Measurements from ENCODE around the gene MAPK6. TPM values are rescaled to one million over a fixed set of nuclear protein-coding genes. Genes with fewer than 3 reads are reported as not detected.

Gene MAPK6
- total RNA-seq, 1 experiment from 2014 or later, result 56.4 TPM

- Histone ChIP-seq H3K4me1 (ENCODE audit: insufficient read depth, low read length, poor library complexity, severe bottlenecking) (peaks cover 13% of the 10 kb centered on the region), H3K9me3 (ENCODE audit: low read depth, low read length, poor library complexity, severe bottlenecking) (no peaks in the 10 kb centered on the region), H3K27me3 (replicated peaks; ENCODE audit: insufficient read depth, low read depth, low read length, poor library complexity) (no peaks in the 10 kb centered on the region), H3K4me3 (ENCODE audit: low read depth, low read length, poor library complexity, severe bottlenecking) (peak overlapping the region; percentile 85), H3K36me3 (ENCODE audit: insufficient read depth, low read length, poor library complexity, severe bottlenecking) (no peaks in the 10 kb centered on the region), H3K27ac (ENCODE audit: low read depth, low read length, poor library complexity, severe bottlenecking) (peak overlapping the region; percentile 91)
- no TSS peak for BruUV-seq (replicated peaks)
- ChIA-PET CTCF (interaction anchor here (0.6 kb wide), 1 partner anchor 146 kb away, joined by 14 read pairs; no protein-coding TSS in a partner anchor), POLR2A (ENCODE audit: low non-redundant PET) (no interaction called here)
- TF ChIP-seq EZH2 (IDR thresholded peaks at IDR 0.05; ENCODE audit: borderline replicate concordance, low read depth, low read length, poor library complexity, severe bottlenecking) (no peak), CTCF (conservative IDR thresholded peaks at IDR 0.05; ENCODE audit: low read depth, low read length) (no peak)
- DNase-seq (ENCODE audit: low spot score), result peak; percentile 84
- intact Hi-C loops (cut with micrococcal nuclease; ENCODE audit: unreplicated experiment), result loop anchor here (5.0 kb wide), 1 partner anchor 46 kb away; no protein-coding TSS in a partner anchor
These were observed 2.2 kb downstream of the MAPK6 start for GRCh38 chr15:52021128-52021671.

GRCh38 chr15:52021892-52022540 lies 3.0 kb downstream of the MAPK6 start:
- no peak for DNase-seq (ENCODE audit: low spot score)
- intact Hi-C loops (cut with micrococcal nuclease; ENCODE audit: unreplicated experiment), result loop anchor here (5.0 kb wide), 1 partner anchor 45 kb away; no protein-coding TSS in a partner anchor
- ChIA-PET POLR2A (ENCODE audit: low non-redundant PET) (no interaction called here), CTCF (no interaction called here)
- Histone ChIP-seq H3K27me3 (replicated peaks; ENCODE audit: insufficient read depth, low read depth, low read length, poor library complexity) (no peaks in the 10 kb centered on the region), H3K9me3 (ENCODE audit: low read depth, low read length, poor library complexity, severe bottlenecking) (no peaks in the 10 kb centered on the region), H3K4me1 (ENCODE audit: insufficient read depth, low read length, poor library complexity, severe bottlenecking) (peaks cover 13% of the 10 kb centered on the region), H3K36me3 (ENCODE audit: insufficient read depth, low read length, poor library complexity, severe bottlenecking) (no peaks in the 10 kb centered on the region), H3K4me3 (ENCODE audit: low read depth, low read length, poor library complexity, severe bottlenecking) (peak overlapping the region; percentile 85), H3K27ac (ENCODE audit: low read depth, low read length, poor library complexity, severe bottlenecking) (peak overlapping the region; percentile 91)
- TF ChIP-seq CTCF (conservative IDR thresholded peaks at IDR 0.05; ENCODE audit: low read depth, low read length), result no peak
- TF ChIP-seq EZH2 (IDR thresholded peaks at IDR 0.05; ENCODE audit: borderline replicate concordance, low read depth, low read length, poor library complexity, severe bottlenecking), result no peak
- BruUV-seq (replicated peaks), result no TSS peak

GRCh38 chr15:52023169-52023922 lies 4.3 kb downstream of the MAPK6 start:
- Histone ChIP-seq H3K4me3 (ENCODE audit: low read depth, low read length, poor library complexity, severe bottlenecking) (no peak overlapping the region), H3K27ac (ENCODE audit: low read depth, low read length, poor library complexity, severe bottlenecking) (peak overlapping the region; percentile 12), H3K36me3 (ENCODE audit: insufficient read depth, low read length, poor library complexity, severe bottlenecking) (no peaks in the 10 kb centered on the region), H3K9me3 (ENCODE audit: low read depth, low read length, poor library complexity, severe bottlenecking) (no peaks in the 10 kb centered on the region), H3K27me3 (replicated peaks; ENCODE audit: insufficient read depth, low read depth, low read length, poor library complexity) (no peaks in the 10 kb centered on the region), H3K4me1 (ENCODE audit: insufficient read depth, low read length, poor library complexity, severe bottlenecking) (peaks cover 13% of the 10 kb centered on the region)
- intact Hi-C loops (cut with micrococcal nuclease; ENCODE audit: unreplicated experiment), result loop anchor here (5.0 kb wide), 1 partner anchor 44 kb away; no protein-coding TSS in a partner anchor
- POLR2A ChIA-PET (ENCODE audit: low non-redundant PET), result interaction anchor here (0.8 kb wide), 1 partner anchor 123 kb away, joined by 3 read pairs; no protein-coding TSS in a partner anchor
- DNase-seq (ENCODE audit: low spot score), result no peak
- no TSS peak for BruUV-seq (replicated peaks)
- CTCF ChIA-PET, result no interaction called here
- TF ChIP-seq CTCF (conservative IDR thresholded peaks at IDR 0.05; ENCODE audit: low read depth, low read length) (no peak), EZH2 (IDR thresholded peaks at IDR 0.05; ENCODE audit: borderline replicate concordance, low read depth, low read length, poor library complexity, severe bottlenecking) (no peak)
